OCI-LY7 (cell line): Measurements from ENCODE around the gene DNAH9. TPM values are rescaled to one million over a fixed set of nuclear protein-coding genes. Genes with fewer than 3 reads are reported as not detected.

Source experiments
- BruUV-seq: library from RNA; stranded (reverse); fragments of 400-500 nt; replicated peaks from 2 replicates; lab custom pipeline; 2021; lab: Mats Ljungman, UMichigan
- CTCF ChIA-PET: fragments of 300-600 bp; sonication (Branson Sonifier 250); formaldehyde crosslinking; loops from one replicate; lab custom pipeline; 2022; ENCODE audit warnings: antibody characterized with exemption; ENCODE audit not compliant: unreplicated experiment; lab: Charles Lee
- POLR2A ChIA-PET: fragments of 300-600 bp; sonication (Branson Sonifier 250); formaldehyde crosslinking; loops from one replicate; lab custom pipeline; 2022; ENCODE audit warnings: antibody characterized with exemption; lab: Charles Lee
- DNase-seq: peaks from one replicate; pipeline ENCODE4 v3.0.0-alpha.2; 2015; ENCODE audit warnings: low spot score
- H2AFZ ChIP-seq: fragments of 200-600 bp; sonication (generic), shearing (Covaris generic); 2 replicates; pipeline ENCODE4 v1.6.1; 2014; ENCODE audit warnings: mild to moderate bottlenecking, antibody characterized with exemption, low read length, moderate library complexity
- H3K27ac ChIP-seq: fragments of 200-600 bp; sonication (generic); 2 replicates; pipeline ENCODE4 v1.5.1; 2014; ENCODE audit warnings: mixed run types, low read depth, mild to moderate bottlenecking, moderate library complexity, low read length, inconsistent platforms; ENCODE audit not compliant: poor library complexity, severe bottlenecking
- H3K36me3 ChIP-seq: fragments of 200-600 bp; sonication (generic); 2 replicates; pipeline ENCODE4 v1.6.1; 2014; ENCODE audit warnings: mild to moderate bottlenecking, antibody characterized with exemption, low read length, moderate library complexity, mixed read lengths; ENCODE audit not compliant: insufficient read depth
- H3K4me1 ChIP-seq: fragments of 200-600 bp; sonication (generic); 2 replicates; pipeline ENCODE4 v1.5.1; 2014; ENCODE audit warnings: mild to moderate bottlenecking, low read length; ENCODE audit not compliant: insufficient read depth, poor library complexity, severe bottlenecking
- H3K4me2 ChIP-seq: fragments of 200-600 bp; sonication (generic); 2 replicates; pipeline ENCODE4 v1.6.1; 2014; ENCODE audit warnings: mild to moderate bottlenecking, low read length
- H3K4me3 ChIP-seq: fragments of 200-600 bp; sonication (generic); 2 replicates; pipeline ENCODE4 v1.5.1; 2014; ENCODE audit warnings: mild to moderate bottlenecking, low read depth, low read length; ENCODE audit not compliant: poor library complexity, severe bottlenecking
- H3K79me2 ChIP-seq: fragments of 200-600 bp; sonication (generic); 2 replicates; pipeline ENCODE4 v1.6.1; 2016; ENCODE audit warnings: low read depth, mild to moderate bottlenecking, low read length, moderate library complexity, mixed read lengths; ENCODE audit not compliant: insufficient read depth
- H3K9me2 ChIP-seq: fragments of 200-600 bp; sonication (generic); 2 replicates; pipeline ENCODE4 v1.6.1; 2016; ENCODE audit warnings: mild to moderate bottlenecking, low read length, mixed read lengths; ENCODE audit not compliant: insufficient read depth
- H3K9me3 ChIP-seq: fragments of 200-600 bp; sonication (generic); 2 replicates; pipeline ENCODE4 v1.6.1; 2014; ENCODE audit warnings: mild to moderate bottlenecking, mixed run types, low read length, mixed read lengths
- H4K20me1 ChIP-seq: fragments of 200-600 bp; sonication (generic); 2 replicates; pipeline ENCODE4 v1.6.1; 2014; ENCODE audit warnings: mild to moderate bottlenecking, antibody characterized with exemption, low read length, moderate library complexity, mixed read lengths; ENCODE audit not compliant: insufficient read depth
- CTCF ChIP-seq: fragments of 200-600 bp; sonication (generic); conservative IDR thresholded peaks from 2 replicates; pipeline ENCODE4 v1.5.1; 2014; ENCODE audit warnings: mild to moderate bottlenecking, antibody characterized with exemption, low read length, moderate library complexity, mixed read lengths
- EZH2phosphoT487 ChIP-seq: fragments of 200-600 bp; sonication (generic); IDR thresholded peaks from 2 replicates; pipeline ENCODE4 v1.6.1; 2018; ENCODE audit warnings: low read depth, borderline replicate concordance, mild to moderate bottlenecking, mixed run types, antibody characterized with exemption, low read length, moderate library complexity, mixed read lengths
- intact Hi-C: fragments of 100-400 bp; cut with micrococcal nuclease; formaldehyde crosslinking; loops from one replicate; pipeline ENCODE4 v1.10.0; 2022; ENCODE audit not compliant: unreplicated experiment
- total RNA-seq, 2 experiments: library from RNA; depleted of rRNA in 1 of 2; stranded (reverse); fragments of >200 nt in 1 of 2; shearing (Covaris generic) in 1 of 2; gene quantifications; 2 replicates each; pipeline ENCODE4 v1.2.3, GENCODE V29; 2014 to 2022

The DNAH9 gene
- total RNA-seq, 2 experiments from 2014 or later: not detected

- TF ChIP-seq EZH2phosphoT487 (no peak), CTCF (no peak)
- CTCF ChIA-PET: no interaction called here
These were observed 295.6 kb downstream of the DNAH9 start for GRCh38 chr17:11893862-11894261.

DNA sequence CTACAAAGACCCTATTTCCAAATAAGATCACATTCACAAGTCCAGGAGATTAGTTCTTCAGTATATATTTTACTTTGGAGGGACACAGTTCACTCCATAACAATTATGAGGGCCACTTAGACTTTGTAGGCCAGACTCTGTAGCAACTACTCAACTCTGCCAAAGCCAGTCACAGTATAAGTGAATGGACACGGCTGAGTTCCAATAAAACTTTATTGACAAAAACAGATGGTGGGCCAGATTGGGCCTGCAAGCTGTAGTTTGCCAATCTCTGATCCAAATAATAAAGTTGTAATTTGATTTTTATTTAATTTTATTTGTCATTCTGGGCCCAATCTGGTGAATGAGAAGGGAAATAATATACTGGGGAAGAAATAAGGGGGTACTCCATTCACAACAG lies 297.9 kb downstream of the DNAH9 start:
- Histone ChIP-seq H3K9me3 (no peaks in the 10 kb centered on the region), H3K27ac (no peak overlapping the region), H4K20me1 (no peaks in the 10 kb centered on the region), H3K79me2 (no peaks in the 10 kb centered on the region), H3K9me2 (no peaks in the 10 kb centered on the region), H3K4me1 (no peaks in the 10 kb centered on the region), H2AFZ (no peak overlapping the region), H3K4me2 (no peak overlapping the region), H3K4me3 (no peak overlapping the region), H3K36me3 (no peaks in the 10 kb centered on the region)
- no peak for DNase-seq
- no TSS peak for BruUV-seq
- TF ChIP-seq CTCF (no peak), EZH2phosphoT487 (no peak)
- CTCF ChIA-PET: no interaction called here
- POLR2A ChIA-PET: no interaction called here
- intact Hi-C loops: no loop called here

More at GRCh38 chr17:11893862-11894261, 295.6 kb downstream of the DNAH9 start:
- Histone ChIP-seq H2AFZ (no peak overlapping the region), H3K9me2 (no peaks in the 10 kb centered on the region), H4K20me1 (no peaks in the 10 kb centered on the region), H3K4me3 (no peak overlapping the region), H3K4me2 (no peak overlapping the region), H3K79me2 (no peaks in the 10 kb centered on the region), H3K36me3 (no peaks in the 10 kb centered on the region), H3K9me3 (no peaks in the 10 kb centered on the region), H3K4me1 (no peaks in the 10 kb centered on the region), H3K27ac (no peak overlapping the region)
- POLR2A ChIA-PET: interaction anchor here (0.6 kb wide), 1 partner anchor 13 kb away, joined by 4 read pairs; no protein-coding TSS in a partner anchor
- no peak for DNase-seq
- intact Hi-C loops: no loop called here
- BruUV-seq: no TSS peak

- intact Hi-C loops: no loop called here
- no peak for TF ChIP-seq EZH2phosphoT487
- no peak for TF ChIP-seq CTCF
- no peaks in the 10 kb centered on the region for H4K20me1 ChIP-seq
- H3K4me3 ChIP-seq: no peak overlapping the region
- H3K79me2 ChIP-seq: no peaks in the 10 kb centered on the region
- H2AFZ ChIP-seq: no peak overlapping the region
- H3K9me3 ChIP-seq: no peaks in the 10 kb centered on the region
- CTCF ChIA-PET: interaction anchor here (0.6 kb wide), 1 partner anchor 162 kb away, joined by 3 read pairs; no protein-coding TSS in a partner anchor
- H3K4me1 ChIP-seq: no peaks in the 10 kb centered on the region
- no TSS peak for BruUV-seq
- no peaks in the 10 kb centered on the region for H3K9me2 ChIP-seq
- DNase-seq: no peak
- H3K36me3 ChIP-seq: no peaks in the 10 kb centered on the region
- no peak overlapping the region for H3K4me2 ChIP-seq
- no peak overlapping the region for H3K27ac ChIP-seq
- POLR2A ChIA-PET: interaction anchor here (0.5 kb wide), 1 partner anchor 1443 kb away, joined by 3 read pairs; no protein-coding TSS in a partner anchor
These were observed 300.4 kb downstream of the DNAH9 start for GRCh38 chr17:11898526-11899235.
